ENCODE data around the gene BEST3. TPM values are rescaled to one million over a fixed set of nuclear protein-coding genes. Genes with fewer than 3 reads are reported as not detected.

The BEST3 gene
- polyA plus RNA-seq, 1 donor from 2014 or later, result 0.88 TPM

DNA sequence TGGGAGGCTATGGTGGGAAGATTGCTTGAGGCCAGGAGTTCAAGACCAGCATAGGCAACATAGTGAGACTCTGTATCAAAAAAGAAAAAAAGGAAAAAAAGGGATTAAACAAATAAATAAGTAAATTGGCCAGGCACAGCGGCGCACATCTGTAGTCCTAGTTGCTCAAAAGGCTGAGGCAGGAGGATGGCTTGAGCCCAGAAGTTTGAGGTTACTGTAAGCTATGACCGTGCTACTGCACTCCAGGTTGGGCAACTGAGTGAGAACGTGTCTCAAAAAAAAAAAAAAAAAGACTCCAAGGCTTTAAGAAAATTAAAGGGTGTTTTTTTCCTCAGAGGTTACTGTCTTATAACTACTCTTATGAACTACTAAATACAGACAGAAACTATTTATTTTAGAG, 11.7 kb downstream of the BEST3 start:
- H3F3A ChIP-seq (ENCODE audit: insufficient read depth, low read length, poor library complexity, severe bottlenecking), result no peaks in the 10 kb centered on the region
- no peaks in the 10 kb centered on the region for H3K27me3 ChIP-seq (ENCODE audit: insufficient read depth, low read depth, low read length)
- no peak overlapping the region for H2AFZ ChIP-seq (ENCODE audit: low read depth, low read length)
- H3K36me3 ChIP-seq (ENCODE audit: insufficient read depth, low read length), result no peaks in the 10 kb centered on the region
- no peaks in the 10 kb centered on the region for H3K9me2 ChIP-seq (ENCODE audit: insufficient read depth, low read length)
- H3K9me3 ChIP-seq (ENCODE audit: low read length), result no peaks in the 10 kb centered on the region
- no peak for TF ChIP-seq SMC3 (conservative IDR thresholded peaks at IDR 0.05; ENCODE audit: poor library complexity)
- TF ChIP-seq RAD21 (conservative IDR thresholded peaks at IDR 0.05), result no peak
- no peak for TF ChIP-seq TAF1 (IDR thresholded peaks at IDR 0.05; ENCODE audit: low read depth)
- TF ChIP-seq, protein P1, sequence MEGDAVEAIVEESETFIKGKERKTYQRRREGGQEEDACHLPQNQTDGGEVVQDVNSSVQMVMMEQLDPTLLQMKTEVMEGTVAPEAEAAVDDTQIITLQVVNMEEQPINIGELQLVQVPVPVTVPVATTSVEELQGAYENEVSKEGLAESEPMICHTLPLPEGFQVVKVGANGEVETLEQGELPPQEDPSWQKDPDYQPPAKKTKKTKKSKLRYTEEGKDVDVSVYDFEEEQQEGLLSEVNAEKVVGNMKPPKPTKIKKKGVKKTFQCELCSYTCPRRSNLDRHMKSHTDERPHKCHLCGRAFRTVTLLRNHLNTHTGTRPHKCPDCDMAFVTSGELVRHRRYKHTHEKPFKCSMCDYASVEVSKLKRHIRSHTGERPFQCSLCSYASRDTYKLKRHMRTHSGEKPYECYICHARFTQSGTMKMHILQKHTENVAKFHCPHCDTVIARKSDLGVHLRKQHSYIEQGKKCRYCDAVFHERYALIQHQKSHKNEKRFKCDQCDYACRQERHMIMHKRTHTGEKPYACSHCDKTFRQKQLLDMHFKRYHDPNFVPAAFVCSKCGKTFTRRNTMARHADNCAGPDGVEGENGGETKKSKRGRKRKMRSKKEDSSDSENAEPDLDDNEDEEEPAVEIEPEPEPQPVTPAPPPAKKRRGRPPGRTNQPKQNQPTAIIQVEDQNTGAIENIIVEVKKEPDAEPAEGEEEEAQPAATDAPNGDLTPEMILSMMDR (IDR thresholded peaks at IDR 0.05; ENCODE audit: poor library complexity, severe bottlenecking), result no peak
- TF ChIP-seq EP300 (conservative IDR thresholded peaks at IDR 0.05; ENCODE audit: poor library complexity, severe bottlenecking), result no peak
- TF ChIP-seq MXI1 (conservative IDR thresholded peaks at IDR 0.05; ENCODE audit: poor library complexity, severe bottlenecking), result no peak
- TF ChIP-seq, protein P2, sequence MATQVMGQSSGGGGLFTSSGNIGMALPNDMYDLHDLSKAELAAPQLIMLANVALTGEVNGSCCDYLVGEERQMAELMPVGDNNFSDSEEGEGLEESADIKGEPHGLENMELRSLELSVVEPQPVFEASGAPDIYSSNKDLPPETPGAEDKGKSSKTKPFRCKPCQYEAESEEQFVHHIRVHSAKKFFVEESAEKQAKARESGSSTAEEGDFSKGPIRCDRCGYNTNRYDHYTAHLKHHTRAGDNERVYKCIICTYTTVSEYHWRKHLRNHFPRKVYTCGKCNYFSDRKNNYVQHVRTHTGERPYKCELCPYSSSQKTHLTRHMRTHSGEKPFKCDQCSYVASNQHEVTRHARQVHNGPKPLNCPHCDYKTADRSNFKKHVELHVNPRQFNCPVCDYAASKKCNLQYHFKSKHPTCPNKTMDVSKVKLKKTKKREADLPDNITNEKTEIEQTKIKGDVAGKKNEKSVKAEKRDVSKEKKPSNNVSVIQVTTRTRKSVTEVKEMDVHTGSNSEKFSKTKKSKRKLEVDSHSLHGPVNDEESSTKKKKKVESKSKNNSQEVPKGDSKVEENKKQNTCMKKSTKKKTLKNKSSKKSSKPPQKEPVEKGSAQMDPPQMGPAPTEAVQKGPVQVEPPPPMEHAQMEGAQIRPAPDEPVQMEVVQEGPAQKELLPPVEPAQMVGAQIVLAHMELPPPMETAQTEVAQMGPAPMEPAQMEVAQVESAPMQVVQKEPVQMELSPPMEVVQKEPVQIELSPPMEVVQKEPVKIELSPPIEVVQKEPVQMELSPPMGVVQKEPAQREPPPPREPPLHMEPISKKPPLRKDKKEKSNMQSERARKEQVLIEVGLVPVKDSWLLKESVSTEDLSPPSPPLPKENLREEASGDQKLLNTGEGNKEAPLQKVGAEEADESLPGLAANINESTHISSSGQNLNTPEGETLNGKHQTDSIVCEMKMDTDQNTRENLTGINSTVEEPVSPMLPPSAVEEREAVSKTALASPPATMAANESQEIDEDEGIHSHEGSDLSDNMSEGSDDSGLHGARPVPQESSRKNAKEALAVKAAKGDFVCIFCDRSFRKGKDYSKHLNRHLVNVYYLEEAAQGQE (IDR thresholded peaks at IDR 0.05; ENCODE audit: borderline replicate concordance), result no peak
- no peak for TF ChIP-seq EZH2 (IDR thresholded peaks at IDR 0.05; ENCODE audit: borderline replicate concordance, insufficient read depth, low read length, poor library complexity, severe bottlenecking)
- no peak for TF ChIP-seq POLR2AphosphoS5 (IDR thresholded peaks at IDR 0.05)
- no peak overlapping the region for H3K9ac ChIP-seq (ENCODE audit: low read length)
- no peak overlapping the region for H3K27ac ChIP-seq (ENCODE audit: low read length)
- H4K20me1 ChIP-seq (ENCODE audit: insufficient read depth), result no peaks in the 10 kb centered on the region
- H3K4me2 ChIP-seq (ENCODE audit: low read length), result no peak overlapping the region
- no peaks in the 10 kb centered on the region for H3K79me2 ChIP-seq (replicated peaks; ENCODE audit: insufficient read depth, low read length)
- no peak overlapping the region for H3K4me3 ChIP-seq (ENCODE audit: low read length)

DNA sequence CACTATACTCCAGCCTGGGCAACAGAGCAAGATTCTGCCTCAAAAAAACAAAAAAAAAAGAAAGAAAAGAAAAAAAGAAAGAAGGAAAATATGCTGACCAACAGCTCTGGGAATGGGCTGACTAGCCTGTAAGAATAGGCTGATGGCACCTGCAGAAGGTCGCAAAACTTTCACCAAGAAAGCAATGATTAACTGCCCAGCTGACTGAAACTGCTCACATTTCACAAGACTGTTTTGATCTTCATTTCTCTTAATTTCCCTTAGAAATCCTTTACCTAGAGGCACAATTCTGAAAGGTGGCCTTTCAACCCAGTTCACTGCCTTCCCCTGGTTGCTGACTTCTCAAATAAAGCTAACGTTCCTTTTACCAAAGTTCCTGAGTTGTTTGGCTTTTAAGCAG, 12.4 kb downstream of the BEST3 start:
- no peak overlapping the region for H3K27ac ChIP-seq (ENCODE audit: low read length)
- H3K79me2 ChIP-seq (replicated peaks; ENCODE audit: insufficient read depth, low read length), result no peaks in the 10 kb centered on the region
- H2AFZ ChIP-seq (ENCODE audit: low read depth, low read length), result no peak overlapping the region
- no peak overlapping the region for H3K4me2 ChIP-seq (ENCODE audit: low read length)
- H3K9ac ChIP-seq (ENCODE audit: low read length), result no peak overlapping the region
- H3K36me3 ChIP-seq (ENCODE audit: insufficient read depth, low read length), result no peaks in the 10 kb centered on the region
- no peak for TF ChIP-seq RAD21 (conservative IDR thresholded peaks at IDR 0.05)
- TF ChIP-seq TAF1 (IDR thresholded peaks at IDR 0.05; ENCODE audit: low read depth), result no peak
- TF ChIP-seq, protein P2 (IDR thresholded peaks at IDR 0.05; ENCODE audit: borderline replicate concordance), result no peak
- TF ChIP-seq SMC3 (conservative IDR thresholded peaks at IDR 0.05; ENCODE audit: poor library complexity), result no peak
- TF ChIP-seq EP300 (conservative IDR thresholded peaks at IDR 0.05; ENCODE audit: poor library complexity, severe bottlenecking), result no peak
- no peak for TF ChIP-seq EZH2 (IDR thresholded peaks at IDR 0.05; ENCODE audit: borderline replicate concordance, insufficient read depth, low read length, poor library complexity, severe bottlenecking)
- TF ChIP-seq, protein P1 (IDR thresholded peaks at IDR 0.05; ENCODE audit: poor library complexity, severe bottlenecking), result no peak
- TF ChIP-seq POLR2AphosphoS5 (IDR thresholded peaks at IDR 0.05), result no peak
- TF ChIP-seq MXI1 (conservative IDR thresholded peaks at IDR 0.05; ENCODE audit: poor library complexity, severe bottlenecking), result no peak
- H3K9me3 ChIP-seq (ENCODE audit: low read length), result no peaks in the 10 kb centered on the region
- H4K20me1 ChIP-seq (ENCODE audit: insufficient read depth), result no peaks in the 10 kb centered on the region
- no peaks in the 10 kb centered on the region for H3K9me2 ChIP-seq (ENCODE audit: insufficient read depth, low read length)
- no peaks in the 10 kb centered on the region for H3K27me3 ChIP-seq (ENCODE audit: insufficient read depth, low read depth, low read length)
- H3F3A ChIP-seq (ENCODE audit: insufficient read depth, low read length, poor library complexity, severe bottlenecking), result no peaks in the 10 kb centered on the region
- H3K4me3 ChIP-seq (ENCODE audit: low read length), result no peak overlapping the region

Data from neural cell (in vitro differentiated cells).